ENCODE results near the gene KXD1.
A peak's percentile ranks its signal among the peaks of the same experiment; 100 is the strongest.
"Not testable (repeated sequence)": the region's sequence is repeated elsewhere in the genome, so short reads cannot be mapped to it uniquely, and the experiment has no call there.

Gene KXD1

GRCh38 chr19:18557411-18558201 is at the start of gene KXD1:
Gene KXD1, plus strand, starts transcription at chr19:18557870. Its CDS starts 4,187 bp downstream, at chr19:18562057.
- DNase-seq, result peak; percentile 92 to 96

- DNase-seq, result no peak
Observed at GRCh38 chr19:18508585-18508984, 49.1 kb upstream of the KXD1 start.

- DNase-seq, result no peak
Observed at GRCh38 chr19:18510216-18510615, 47.5 kb upstream of the KXD1 start.

- DNase-seq, result no peak
Observed at GRCh38 chr19:18513868-18514267, 43.8 kb upstream of the KXD1 start.

- DNase-seq, result no peak
Observed at GRCh38 chr19:18514800-18515682, 42.6 kb upstream of the KXD1 start.

GRCh38 chr19:18515959-18516358 is 41.7 kb upstream of the KXD1 start:
- DNase-seq, result no peak

- DNase-seq, result no peak
Observed at GRCh38 chr19:18517606-18518005, 40.1 kb upstream of the KXD1 start.

- no peak for DNase-seq
Observed at GRCh38 chr19:18518639-18519038, 39.0 kb upstream of the KXD1 start.

- peak in 1 of 2 experiments; percentile 48 for DNase-seq
Observed at GRCh38 chr19:18519962-18520847, 37.5 kb upstream of the KXD1 start.

GRCh38 chr19:18520848-18521691 is 36.6 kb upstream of the KXD1 start:
- DNase-seq, result no peak

GRCh38 chr19:18521692-18522123 is 36.0 kb upstream of the KXD1 start, which contains the start of gene ELL:
Gene ELL, minus strand, starts transcription at chr19:18522070. Its CDS starts 15 bp downstream, at chr19:18522055.
- no peak for DNase-seq

- DNase-seq, result peak; percentile 100
Observed at GRCh38 chr19:18522124-18522861, 35.4 kb upstream of the KXD1 start.

- DNase-seq, result not testable (repeated sequence)
Observed at GRCh38 chr19:18522862-18523440, 34.7 kb upstream of the KXD1 start.

- DNase-seq, result no peak
Observed at GRCh38 chr19:18523841-18524240, 33.8 kb upstream of the KXD1 start.

- DNase-seq, result no peak
Observed at GRCh38 chr19:18526316-18526715, 31.4 kb upstream of the KXD1 start.

- DNase-seq, result no peak
Observed at GRCh38 chr19:18529782-18530181, 27.9 kb upstream of the KXD1 start.

GRCh38 chr19:18531485-18531884 is 26.2 kb upstream of the KXD1 start:
- no peak for DNase-seq

- DNase-seq, result no peak
Observed at GRCh38 chr19:18532168-18532890, 25.3 kb upstream of the KXD1 start.

- no peak for DNase-seq
Observed at GRCh38 chr19:18533058-18533457, 24.6 kb upstream of the KXD1 start.

- DNase-seq, result no peak
Observed at GRCh38 chr19:18536475-18536874, 21.2 kb upstream of the KXD1 start.

Data from cerebellar nuclear complex (tissue), 1 donor.